ENCODE data around the gene RHO.
"Not testable (repeated sequence)": the region's sequence is repeated elsewhere in the genome, so short reads cannot be mapped to it uniquely, and the experiment has no call there.

The RHO gene

GRCh38 chr3:129528589-129529100 is at the start of gene RHO:
Gene RHO, plus strand, starts transcription at chr3:129528639. Its CDS starts 95 bp downstream, at chr3:129528734.
- Histone ChIP-seq H3K4me1 (ENCODE audit: control insufficient read depth, insufficient read depth, low read length) (no peaks in the 10 kb centered on the region), H3K4me3 (ENCODE audit: low read depth, low read length) (no peak within 1 kb of the TSS), H3K9me3 (ENCODE audit: control insufficient read depth, insufficient read depth, low read depth, low read length) (no peaks in the 10 kb centered on the region), H3K36me3 (ENCODE audit: control insufficient read depth in 2 of 2, insufficient read depth in 1 of 2, low read length in 2 of 2) (no peaks in the 10 kb centered on the region), H3K27ac (ENCODE audit: extremely low read depth, low read depth, low read length) (no peak within 1 kb of the TSS)
- ChIA-PET CTCF (no interaction called here), POLR2A (no interaction called here)
- TF ChIP-seq ZNF266 (tag by site-specific recombination; IDR thresholded peaks at IDR 0.05; ENCODE audit: low read depth) (no peak), ZBTB6 (tag by site-specific recombination; IDR thresholded peaks at IDR 0.05) (no peak), ZNF26 (tag by site-specific recombination; IDR thresholded peaks at IDR 0.05) (no peak), ZNF623 (tag by site-specific recombination; IDR thresholded peaks at IDR 0.05) (no peak), ZNF639 (tag by site-specific recombination; IDR thresholded peaks at IDR 0.05) (no peak), ZNF19 (tag by site-specific recombination; IDR thresholded peaks at IDR 0.05; ENCODE audit: low read depth) (no peak), BCL11A (tag by site-specific recombination; IDR thresholded peaks at IDR 0.05; ENCODE audit: low read depth) (no peak), ZNF112 (tag by site-specific recombination; IDR thresholded peaks at IDR 0.05) (no peak)

- H3K9me3 ChIP-seq (ENCODE audit: control insufficient read depth, insufficient read depth, low read depth, low read length); H3K27ac ChIP-seq (ENCODE audit: extremely low read depth, low read depth, low read length); H3K4me1 ChIP-seq (ENCODE audit: control insufficient read depth, insufficient read depth, low read length); H3K4me3 ChIP-seq (ENCODE audit: low read depth, low read length): not testable (repeated sequence)
- ChIA-PET POLR2A (interaction anchor here (0.6 kb wide), 1 partner anchor 79 kb away, joined by 4 read pairs; no protein-coding TSS in a partner anchor), CTCF (interaction anchor here (0.6 to 2.1 kb wide), 2 partner anchors 9 to 25 kb away, joined by 3 to 10 read pairs; no protein-coding TSS in a partner anchor)
- peaks cover 0 to 56% of the 10 kb centered on the region in 2 experiments; a peak in 1 of 3 replicates for H3K36me3 ChIP-seq (ENCODE audit: control insufficient read depth in 2 of 2, insufficient read depth in 1 of 2, low read length in 2 of 2)
These were observed 47.1 kb upstream of the RHO start for GRCh38 chr3:129481225-129481765.

- CTCF ChIA-PET: interaction anchor here (0.6 to 2.1 kb wide), 3 partner anchors 8 to 55 kb away, joined by 3 to 10 read pairs (median 4); no protein-coding TSS in a partner anchor
- TF ChIP-seq ZNF660 (tag by site-specific recombination; IDR thresholded peaks at IDR 0.05) (no peak), ZNF16 (tag by site-specific recombination; IDR thresholded peaks at IDR 0.05; ENCODE audit: low read depth) (no peak), BCL11A (tag by site-specific recombination; IDR thresholded peaks at IDR 0.05; ENCODE audit: low read depth) (no peak), KLF10 (tag by site-specific recombination; IDR thresholded peaks at IDR 0.05) (no peak), ZFP41 (tag by site-specific recombination; IDR thresholded peaks at IDR 0.05; ENCODE audit: borderline replicate concordance) (no peak), ZNF776 (tag by site-specific recombination; IDR thresholded peaks at IDR 0.05; ENCODE audit: borderline replicate concordance) (no peak), ZNF24 (tag by site-specific recombination; IDR thresholded peaks at IDR 0.05) (no peak), ZFP37 (tag by site-specific recombination; IDR thresholded peaks at IDR 0.05) (no peak), CTCF (tag by site-specific recombination; IDR thresholded peaks at IDR 0.05) (no peak), ZBTB49 (tag by site-specific recombination; IDR thresholded peaks at IDR 0.05; ENCODE audit: low read depth) (no peak)
These were observed 46.6 kb upstream of the RHO start for GRCh38 chr3:129481766-129482332.

More at GRCh38 chr3:129481766-129482332, 46.6 kb upstream of the RHO start:
- H3K36me3 ChIP-seq (ENCODE audit: control insufficient read depth in 2 of 2, insufficient read depth in 1 of 2, low read length in 2 of 2): peaks cover 0 to 51% of the 10 kb centered on the region in 2 experiments; a peak in 1 of 3 replicates
- POLR2A ChIA-PET: interaction anchor here (0.6 kb wide), 1 partner anchor 80 kb away, joined by 4 read pairs; no protein-coding TSS in a partner anchor
- H3K4me1 ChIP-seq (ENCODE audit: control insufficient read depth, insufficient read depth, low read length): no peaks in the 10 kb centered on the region
- no peak overlapping the region for H3K27ac ChIP-seq (ENCODE audit: extremely low read depth, low read depth, low read length)
- H3K9me3 ChIP-seq (ENCODE audit: control insufficient read depth, insufficient read depth, low read depth, low read length): no peaks in the 10 kb centered on the region
- H3K4me3 ChIP-seq (ENCODE audit: low read depth, low read length): no peak overlapping the region

Data from HEK293 (cell line).